Measurements from ENCODE around the gene CTDSP2. TPM values are rescaled to one million over a fixed set of nuclear protein-coding genes. Genes with fewer than 3 reads are reported as not detected.

CTDSP2 gene
- total and polyA plus RNA-seq, 10 of the 15 experiments (the other 5 are each of a cell fraction or from before 2014, with no cell fraction given), result 17.3 to 98.2 (median 54.1) TPM

- intact Hi-C loops (cut with micrococcal nuclease; ENCODE audit: unreplicated experiment), result no loop called here
- POLR2A ChIA-PET, result no interaction called here
- H3K4me3 ChIP-seq, result no peak overlapping the region
- no peaks in the 10 kb centered on the region for H4K20me1 ChIP-seq (ENCODE audit: control insufficient read depth, insufficient read depth)
- H3K27ac ChIP-seq (ENCODE audit: control insufficient read depth, insufficient read depth), result no peak overlapping the region
- no peaks in the 10 kb centered on the region for H3K4me1 ChIP-seq (ENCODE audit: control insufficient read depth, insufficient read depth, low read length)
- BruUV-seq (replicated peaks), result no TSS peak
- CTCF ChIA-PET, result interaction anchor here (0.9 to 2.3 kb wide), 2 partner anchors 10 to 52 kb away, joined by 4 to 7 read pairs; no protein-coding TSS in a partner anchor
- no peak overlapping the region for H3K4me2 ChIP-seq (ENCODE audit: control insufficient read depth, insufficient read depth)
- ATAC-seq (no peak), DNase-seq (ENCODE audit: low read depth, low spot score) (no peak), FAIRE-seq (no peak)
- RAD21 ChIA-PET (ENCODE audit: unreplicated experiment), result no interaction called here
- no peak overlapping the region for H3K9ac ChIP-seq (ENCODE audit: control insufficient read depth, insufficient read depth, low read length)
- no peaks in the 10 kb centered on the region; a peak in 1 of 4 replicates for H3K36me3 ChIP-seq (ENCODE audit: control insufficient read depth in 2 of 2, insufficient read depth in 2 of 2, low read length in 1 of 2)
- TF ChIP-seq CBX3 (IDR thresholded peaks at IDR 0.05; ENCODE audit: borderline replicate concordance, low read depth), result no peak
- SMC1A ChIA-PET (ENCODE audit: uncharacterized antibody, unreplicated experiment), result no interaction called here
- in situ Hi-C loops (cut with MboI), result no loop called here
- H3K27me3 ChIP-seq (replicated peaks in 1 of 2; ENCODE audit: control insufficient read depth in 2 of 2, insufficient read depth in 2 of 2, low read length in 1 of 2), result no peaks in the 10 kb centered on the region
- no peaks in the 10 kb centered on the region for H3K9me3 ChIP-seq (replicated peaks; ENCODE audit: control insufficient read depth, insufficient read depth, low read length)
- WGBS (ENCODE audit: insufficient coverage, insufficient replicate concordance, low lambda C conversion rate, missing lambda C conversion rate), result 75% methylated on average over 5 of the region's 5 CpGs
- no peaks in the 10 kb centered on the region for H3K79me2 ChIP-seq (ENCODE audit: control insufficient read depth, insufficient read depth, low read length)
- no peak overlapping the region for H2AFZ ChIP-seq (ENCODE audit: control insufficient read depth, low read depth, low read length)
Observed at GRCh38 chr12:57808351-57808750, 38.2 kb downstream of the CTDSP2 start.

GRCh38 chr12:57807285-57807684 lies 39.2 kb downstream of the CTDSP2 start:
- POLR2A ChIA-PET, result no interaction called here
- Histone ChIP-seq H3K79me2 (ENCODE audit: control insufficient read depth, insufficient read depth, low read length) (no peaks in the 10 kb centered on the region), H2AFZ (ENCODE audit: control insufficient read depth, low read depth, low read length) (no peak overlapping the region), H3K4me3 (no peak overlapping the region), H3K4me1 (ENCODE audit: control insufficient read depth, insufficient read depth, low read length) (no peaks in the 10 kb centered on the region), H3K27me3 (replicated peaks in 1 of 2; ENCODE audit: control insufficient read depth in 2 of 2, insufficient read depth in 2 of 2, low read length in 1 of 2) (no peaks in the 10 kb centered on the region), H3K9ac (ENCODE audit: control insufficient read depth, insufficient read depth, low read length) (no peak overlapping the region), H3K27ac (ENCODE audit: control insufficient read depth, insufficient read depth) (no peak overlapping the region), H3K4me2 (ENCODE audit: control insufficient read depth, insufficient read depth) (no peak overlapping the region), H3K9me3 (replicated peaks; ENCODE audit: control insufficient read depth, insufficient read depth, low read length) (no peaks in the 10 kb centered on the region), H4K20me1 (ENCODE audit: control insufficient read depth, insufficient read depth) (no peaks in the 10 kb centered on the region), H3K36me3 (ENCODE audit: control insufficient read depth in 2 of 2, insufficient read depth in 2 of 2, low read length in 1 of 2) (peaks cover 0 to 2% of the 10 kb centered on the region in 2 experiments; a peak in 2 of 4 replicates)
- no TSS peak for BruUV-seq (replicated peaks)
- FAIRE-seq (no peak), DNase-seq (ENCODE audit: low read depth, low spot score) (no peak), ATAC-seq (no peak)
- intact Hi-C loops (cut with micrococcal nuclease; ENCODE audit: unreplicated experiment), result no loop called here
- TF ChIP-seq BMI1 (IDR thresholded peaks at IDR 0.05; ENCODE audit: borderline replicate concordance) (no peak), RCOR1 (conservative IDR thresholded peaks at IDR 0.05; ENCODE audit: low read depth, low read length) (no peak)
- in situ Hi-C loops (cut with MboI), result no loop called here
- 81% methylated on average over 9 of the region's 9 CpGs for WGBS (ENCODE audit: insufficient coverage, insufficient replicate concordance, low lambda C conversion rate, missing lambda C conversion rate)
- RAD21 ChIA-PET (ENCODE audit: unreplicated experiment), result no interaction called here
- SMC1A ChIA-PET (ENCODE audit: uncharacterized antibody, unreplicated experiment), result interaction anchor here (0.9 kb wide), 1 partner anchor 89 kb away, joined by 3 read pairs; no protein-coding TSS in a partner anchor
- CTCF ChIA-PET, result interaction anchor here (0.8 to 2.3 kb wide), 3 partner anchors 9 to 105 kb away, joined by 3 to 7 read pairs (median 5); no protein-coding TSS in a partner anchor
